ENCODE measurements around the gene ANGPTL1.

The ANGPTL1 gene

DNA sequence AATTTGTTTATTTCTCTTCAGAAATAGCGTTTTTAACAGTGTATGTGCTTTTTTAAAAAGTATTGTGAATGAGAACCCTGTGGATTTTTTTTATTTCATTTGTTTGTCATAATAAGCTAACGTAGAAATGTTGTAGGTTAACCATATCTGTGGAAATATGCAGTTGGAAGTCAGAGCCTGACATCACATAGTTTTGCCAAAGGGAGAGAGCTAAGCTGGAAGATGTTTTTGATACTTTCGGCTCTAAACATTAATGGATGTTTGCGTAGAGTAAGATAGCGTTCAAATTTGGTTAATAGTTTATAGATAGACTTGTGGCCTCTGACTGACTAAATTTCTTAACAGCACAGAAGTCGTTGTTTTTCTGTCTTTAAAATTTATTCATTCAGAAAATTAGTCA lies 47.4 kb upstream of the ANGPTL1 start:
- Histone ChIP-seq H2AFZ (ENCODE audit: low read length) (no peak overlapping the region), H3K27ac (ENCODE audit: low read length) (no peak overlapping the region), H3K4me1 (ENCODE audit: low read length) (peaks cover 9% of the 10 kb centered on the region), H4K20me1 (ENCODE audit: insufficient read depth, low read length) (0 out of 2 replicates have a peak, but pooled peaks cover 3% of the 10 kb centered on the region), H3K27me3 (replicated peaks; ENCODE audit: insufficient read depth, low read length) (peaks cover 18% of the 10 kb centered on the region), H3K9me3 (replicated peaks; ENCODE audit: insufficient read depth, low read length) (no peaks in the 10 kb centered on the region), H3K9ac (ENCODE audit: low read length) (no peak overlapping the region), H3K9me2 (replicated peaks; ENCODE audit: insufficient read depth, low read length) (no peaks in the 10 kb centered on the region), H3K79me2 (ENCODE audit: low read length) (no peaks in the 10 kb centered on the region), H3K4me3 (ENCODE audit: low read length) (no peak overlapping the region), H3K36me3 (replicated peaks; ENCODE audit: insufficient read depth, low read length) (no peaks in the 10 kb centered on the region), H3K4me2 (ENCODE audit: low read depth, low read length) (no peak overlapping the region), H3F3A (ENCODE audit: insufficient read depth, low read length) (0 out of 2 replicates have a peak, but pooled peaks cover 8% of the 10 kb centered on the region)
- TF ChIP-seq EZH2 (optimal IDR thresholded peaks at IDR 0.05; ENCODE audit: low read depth, low read length), result no peak
- no peak for TF ChIP-seq EZH2phosphoT487 (IDR thresholded peaks at IDR 0.05; ENCODE audit: low read length)
- TF ChIP-seq, protein P1, sequence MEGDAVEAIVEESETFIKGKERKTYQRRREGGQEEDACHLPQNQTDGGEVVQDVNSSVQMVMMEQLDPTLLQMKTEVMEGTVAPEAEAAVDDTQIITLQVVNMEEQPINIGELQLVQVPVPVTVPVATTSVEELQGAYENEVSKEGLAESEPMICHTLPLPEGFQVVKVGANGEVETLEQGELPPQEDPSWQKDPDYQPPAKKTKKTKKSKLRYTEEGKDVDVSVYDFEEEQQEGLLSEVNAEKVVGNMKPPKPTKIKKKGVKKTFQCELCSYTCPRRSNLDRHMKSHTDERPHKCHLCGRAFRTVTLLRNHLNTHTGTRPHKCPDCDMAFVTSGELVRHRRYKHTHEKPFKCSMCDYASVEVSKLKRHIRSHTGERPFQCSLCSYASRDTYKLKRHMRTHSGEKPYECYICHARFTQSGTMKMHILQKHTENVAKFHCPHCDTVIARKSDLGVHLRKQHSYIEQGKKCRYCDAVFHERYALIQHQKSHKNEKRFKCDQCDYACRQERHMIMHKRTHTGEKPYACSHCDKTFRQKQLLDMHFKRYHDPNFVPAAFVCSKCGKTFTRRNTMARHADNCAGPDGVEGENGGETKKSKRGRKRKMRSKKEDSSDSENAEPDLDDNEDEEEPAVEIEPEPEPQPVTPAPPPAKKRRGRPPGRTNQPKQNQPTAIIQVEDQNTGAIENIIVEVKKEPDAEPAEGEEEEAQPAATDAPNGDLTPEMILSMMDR (IDR thresholded peaks at IDR 0.05; ENCODE audit: low read length), result no peak
- DNase-seq, result no peak

DNA sequence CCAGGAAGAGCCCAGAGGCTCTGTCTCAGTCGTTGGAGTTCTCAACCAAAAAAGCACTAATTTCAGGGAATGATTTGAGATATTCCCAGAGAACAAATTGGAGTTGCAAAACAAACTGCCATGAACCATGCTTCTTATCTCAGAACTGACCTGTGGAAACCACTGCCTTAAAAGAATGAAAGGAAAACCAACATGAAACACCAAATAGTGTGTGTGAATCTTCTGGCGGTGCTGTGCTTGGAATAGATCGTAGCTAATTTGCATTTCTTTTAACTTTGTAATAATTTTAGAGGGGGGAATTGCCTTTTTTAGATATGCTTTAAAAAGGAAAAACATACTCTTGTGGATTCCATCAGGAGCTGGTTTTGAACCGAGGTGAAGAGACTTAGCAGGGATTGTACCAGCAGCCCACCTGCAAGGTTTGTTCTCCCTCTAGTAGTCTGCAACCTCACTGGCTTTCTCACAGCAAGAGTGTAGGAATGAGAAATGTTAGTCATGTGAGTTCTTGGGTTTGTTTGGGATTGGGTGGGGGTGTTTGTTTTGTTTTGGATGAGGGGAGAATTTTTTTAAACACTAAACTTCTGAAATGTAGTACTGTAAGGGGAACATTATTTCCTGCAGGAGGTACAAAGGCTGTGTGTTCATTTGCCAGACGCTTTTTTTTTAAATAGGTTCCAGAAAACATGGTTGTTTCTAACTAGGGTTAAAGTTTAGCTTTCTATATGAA lies 45.7 kb upstream of the ANGPTL1 start:
- Histone ChIP-seq H3K4me1 (ENCODE audit: low read length) (peaks cover 9% of the 10 kb centered on the region), H3K36me3 (replicated peaks; ENCODE audit: insufficient read depth, low read length) (no peaks in the 10 kb centered on the region), H2AFZ (ENCODE audit: low read length) (no peak overlapping the region), H3K4me3 (ENCODE audit: low read length) (no peak overlapping the region), H3K4me2 (ENCODE audit: low read depth, low read length) (no peak overlapping the region), H4K20me1 (ENCODE audit: insufficient read depth, low read length) (0 out of 2 replicates have a peak, but pooled peaks cover 3% of the 10 kb centered on the region), H3K27me3 (replicated peaks; ENCODE audit: insufficient read depth, low read length) (peaks cover 30% of the 10 kb centered on the region), H3F3A (ENCODE audit: insufficient read depth, low read length) (0 out of 2 replicates have a peak, but pooled peaks cover 8% of the 10 kb centered on the region), H3K27ac (ENCODE audit: low read length) (no peak overlapping the region), H3K9me2 (replicated peaks; ENCODE audit: insufficient read depth, low read length) (no peaks in the 10 kb centered on the region), H3K9ac (ENCODE audit: low read length) (no peak overlapping the region), H3K79me2 (ENCODE audit: low read length) (no peaks in the 10 kb centered on the region), H3K9me3 (replicated peaks; ENCODE audit: insufficient read depth, low read length) (no peaks in the 10 kb centered on the region)
- DNase-seq, result no peak
- TF ChIP-seq EZH2phosphoT487 (IDR thresholded peaks at IDR 0.05; ENCODE audit: low read length), result no peak
- TF ChIP-seq, protein P1 (IDR thresholded peaks at IDR 0.05; ENCODE audit: low read length), result no peak
- no peak for TF ChIP-seq EZH2 (optimal IDR thresholded peaks at IDR 0.05; ENCODE audit: low read depth, low read length)

DNA sequence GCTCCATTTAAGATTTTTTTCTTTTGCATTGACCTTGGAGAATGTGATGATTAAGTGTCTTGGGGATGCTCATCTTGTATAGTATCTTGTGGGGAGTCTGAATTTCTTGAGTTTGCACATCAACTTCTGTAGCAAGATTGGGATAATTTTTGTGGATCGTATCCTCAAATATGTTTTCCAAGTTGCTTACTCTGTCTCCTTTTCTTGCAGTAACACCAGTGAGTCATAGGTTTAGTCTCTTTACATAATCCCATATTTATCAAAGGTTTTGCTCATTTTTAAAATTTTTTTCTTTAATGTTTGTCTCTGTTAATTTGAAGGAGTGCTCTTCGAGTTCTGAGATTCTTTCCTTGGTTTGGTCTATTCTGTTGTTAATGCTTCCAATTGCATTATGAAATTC lies 41.7 kb upstream of the ANGPTL1 start:
- H2AFZ ChIP-seq (ENCODE audit: low read length), result no peak overlapping the region
- H4K20me1 ChIP-seq (ENCODE audit: insufficient read depth, low read length), result no peaks in the 10 kb centered on the region
- H3K9me3 ChIP-seq (replicated peaks; ENCODE audit: insufficient read depth, low read length), result no peaks in the 10 kb centered on the region
- no peaks in the 10 kb centered on the region for H3K36me3 ChIP-seq (replicated peaks; ENCODE audit: insufficient read depth, low read length)
- TF ChIP-seq EZH2phosphoT487 (IDR thresholded peaks at IDR 0.05; ENCODE audit: low read length) (no peak), EZH2 (optimal IDR thresholded peaks at IDR 0.05; ENCODE audit: low read depth, low read length) (no peak)
- TF ChIP-seq, protein P1 (IDR thresholded peaks at IDR 0.05; ENCODE audit: low read length), result no peak
- DNase-seq, result no peak
- H3K27me3 ChIP-seq (replicated peaks; ENCODE audit: insufficient read depth, low read length), result peaks cover 28% of the 10 kb centered on the region
- no peaks in the 10 kb centered on the region for H3K79me2 ChIP-seq (ENCODE audit: low read length)
- H3K27ac ChIP-seq (ENCODE audit: low read length), result no peak overlapping the region
- H3K4me2 ChIP-seq (ENCODE audit: low read depth, low read length), result no peak overlapping the region
- no peak overlapping the region for H3K4me3 ChIP-seq (ENCODE audit: low read length)
- H3K9ac ChIP-seq (ENCODE audit: low read length), result no peak overlapping the region
- H3K9me2 ChIP-seq (replicated peaks; ENCODE audit: insufficient read depth, low read length), result no peaks in the 10 kb centered on the region
- H3K4me1 ChIP-seq (ENCODE audit: low read length), result peaks cover 9% of the 10 kb centered on the region
- 0 out of 2 replicates have a peak, but pooled peaks cover 8% of the 10 kb centered on the region for H3F3A ChIP-seq (ENCODE audit: insufficient read depth, low read length)

All from MM.1S (cell line).